ENCODE results near the gene ENOX1.

- TF ChIP-seq, protein P1, sequence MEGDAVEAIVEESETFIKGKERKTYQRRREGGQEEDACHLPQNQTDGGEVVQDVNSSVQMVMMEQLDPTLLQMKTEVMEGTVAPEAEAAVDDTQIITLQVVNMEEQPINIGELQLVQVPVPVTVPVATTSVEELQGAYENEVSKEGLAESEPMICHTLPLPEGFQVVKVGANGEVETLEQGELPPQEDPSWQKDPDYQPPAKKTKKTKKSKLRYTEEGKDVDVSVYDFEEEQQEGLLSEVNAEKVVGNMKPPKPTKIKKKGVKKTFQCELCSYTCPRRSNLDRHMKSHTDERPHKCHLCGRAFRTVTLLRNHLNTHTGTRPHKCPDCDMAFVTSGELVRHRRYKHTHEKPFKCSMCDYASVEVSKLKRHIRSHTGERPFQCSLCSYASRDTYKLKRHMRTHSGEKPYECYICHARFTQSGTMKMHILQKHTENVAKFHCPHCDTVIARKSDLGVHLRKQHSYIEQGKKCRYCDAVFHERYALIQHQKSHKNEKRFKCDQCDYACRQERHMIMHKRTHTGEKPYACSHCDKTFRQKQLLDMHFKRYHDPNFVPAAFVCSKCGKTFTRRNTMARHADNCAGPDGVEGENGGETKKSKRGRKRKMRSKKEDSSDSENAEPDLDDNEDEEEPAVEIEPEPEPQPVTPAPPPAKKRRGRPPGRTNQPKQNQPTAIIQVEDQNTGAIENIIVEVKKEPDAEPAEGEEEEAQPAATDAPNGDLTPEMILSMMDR (IDR thresholded peaks at IDR 0.05) = no peak
- no peak for TF ChIP-seq ZFX (IDR thresholded peaks at IDR 0.05; ENCODE audit: borderline replicate concordance)
Measured at GRCh38 chr13:43822969-43823368, 36.2 kb upstream of the ENOX1 start.
